Measurements from ENCODE around the gene CRIP2.

Gene CRIP2

GRCh38 chr14:105507247-105507646 is 32.6 kb downstream of the CRIP2 start:
- intact Hi-C loops (cut with micrococcal nuclease) = no loop called here
- H3K4me3 Mint-ChIP-seq = no peak overlapping the region
- no peak overlapping the region for H3K27ac Mint-ChIP-seq
- no peaks in the 10 kb centered on the region for H3K4me1 Mint-ChIP-seq (ENCODE audit: low read depth)
- no peaks in the 10 kb centered on the region for H3K36me3 Mint-ChIP-seq (ENCODE audit: low read depth)
- H3K9me3 Mint-ChIP-seq = no peaks in the 10 kb centered on the region
- peaks cover 53% of the 10 kb centered on the region for H3K27me3 Mint-ChIP-seq

GRCh38 chr14:105508069-105508468 is 33.4 kb downstream of the CRIP2 start:
- no peaks in the 10 kb centered on the region for H3K4me1 Mint-ChIP-seq (ENCODE audit: low read depth)
- no peak overlapping the region for H3K27ac Mint-ChIP-seq
- intact Hi-C loops (cut with micrococcal nuclease) = no loop called here
- H3K9me3 Mint-ChIP-seq = no peaks in the 10 kb centered on the region
- no peaks in the 10 kb centered on the region for H3K36me3 Mint-ChIP-seq (ENCODE audit: low read depth)
- peaks cover 48% of the 10 kb centered on the region for H3K27me3 Mint-ChIP-seq
- H3K4me3 Mint-ChIP-seq = no peak overlapping the region

- intact Hi-C loops (cut with micrococcal nuclease) = no loop called here
- Mint-ChIP-seq H3K9me3 (no peaks in the 10 kb centered on the region), H3K27me3 (peaks cover 48% of the 10 kb centered on the region), H3K36me3 (ENCODE audit: low read depth) (no peaks in the 10 kb centered on the region), H3K4me1 (ENCODE audit: low read depth) (no peaks in the 10 kb centered on the region), H3K27ac (no peak overlapping the region), H3K4me3 (no peak overlapping the region)
Observed at GRCh38 chr14:105508601-105509000, 34.0 kb downstream of the CRIP2 start.

- peaks cover 6% of the 10 kb centered on the region for H3K9me3 Mint-ChIP-seq
Observed at GRCh38 chr14:105517096-105517495, 42.5 kb downstream of the CRIP2 start.

GRCh38 chr14:105519946-105520698 is 45.5 kb downstream of the CRIP2 start:
- Mint-ChIP-seq H3K27ac (no peak overlapping the region), H3K36me3 (ENCODE audit: low read depth) (no peaks in the 10 kb centered on the region), H3K4me1 (ENCODE audit: low read depth) (no peaks in the 10 kb centered on the region), H3K27me3 (peaks cover 78% of the 10 kb centered on the region), H3K4me3 (no peak overlapping the region), H3K9me3 (peaks cover 6% of the 10 kb centered on the region)
- intact Hi-C loops (cut with micrococcal nuclease) = no loop called here

More at GRCh38 chr14:105517096-105517495, 42.5 kb downstream of the CRIP2 start:
- Mint-ChIP-seq H3K36me3 (ENCODE audit: low read depth) (no peaks in the 10 kb centered on the region), H3K4me3 (no peak overlapping the region), H3K27ac (no peak overlapping the region), H3K27me3 (peaks cover 60% of the 10 kb centered on the region), H3K4me1 (ENCODE audit: low read depth) (no peaks in the 10 kb centered on the region)
- intact Hi-C loops (cut with micrococcal nuclease) = no loop called here

- Mint-ChIP-seq H3K36me3 (ENCODE audit: low read depth) (no peaks in the 10 kb centered on the region), H3K27ac (no peak overlapping the region), H3K4me1 (ENCODE audit: low read depth) (peaks cover 21% of the 10 kb centered on the region), H3K27me3 (peaks cover 74% of the 10 kb centered on the region), H3K4me3 (no peak overlapping the region), H3K9me3 (no peaks in the 10 kb centered on the region)
- intact Hi-C loops (cut with micrococcal nuclease) = loop anchor here (5.0 kb wide), 2 partner anchors 33 to 433 kb away; partner anchors contain the start of gene TEDC1
Observed at GRCh38 chr14:105525326-105525725, 50.7 kb downstream of the CRIP2 start.

- Mint-ChIP-seq H3K27me3 (peaks cover 80% of the 10 kb centered on the region), H3K36me3 (ENCODE audit: low read depth) (no peaks in the 10 kb centered on the region), H3K4me1 (ENCODE audit: low read depth) (peaks cover 21% of the 10 kb centered on the region), H3K9me3 (no peaks in the 10 kb centered on the region), H3K4me3 (peak within 1 kb of the TSS; percentile 69), H3K27ac (no peak within 1 kb of the TSS)
- intact Hi-C loops (cut with micrococcal nuclease) = loop anchor here (5.0 kb wide), 2 partner anchors 34 to 434 kb away; partner anchors contain the start of gene TEDC1
Observed at GRCh38 chr14:105525861-105526775, 51.5 kb downstream of the CRIP2 start, which contains the start of gene TMEM121. Gene TMEM121, plus strand, starts transcription at chr14:105526583. Its CDS starts 2,252 bp downstream, at chr14:105528835.

- peaks cover 79% of the 10 kb centered on the region for H3K27me3 Mint-ChIP-seq
- intact Hi-C loops (cut with micrococcal nuclease) = loop anchor here (5.0 kb wide), 2 partner anchors 35 to 435 kb away; partner anchors contain the start of gene TEDC1
- H3K9me3 Mint-ChIP-seq = no peaks in the 10 kb centered on the region
- H3K36me3 Mint-ChIP-seq (ENCODE audit: low read depth) = no peaks in the 10 kb centered on the region
- peaks cover 21% of the 10 kb centered on the region for H3K4me1 Mint-ChIP-seq (ENCODE audit: low read depth)
- H3K4me3 Mint-ChIP-seq = peak overlapping the region; percentile 69
- no peak overlapping the region for H3K27ac Mint-ChIP-seq
Observed at GRCh38 chr14:105526776-105527380, 52.3 kb downstream of the CRIP2 start.

- Mint-ChIP-seq H3K36me3 (ENCODE audit: low read depth) (no peaks in the 10 kb centered on the region), H3K27ac (peak overlapping the region; percentile 73), H3K4me3 (peak overlapping the region; percentile 80), H3K27me3 (peaks cover 75% of the 10 kb centered on the region), H3K9me3 (no peaks in the 10 kb centered on the region), H3K4me1 (ENCODE audit: low read depth) (peaks cover 24% of the 10 kb centered on the region)
- intact Hi-C loops (cut with micrococcal nuclease) = loop anchor here (5.0 kb wide), 2 partner anchors 35 to 435 kb away; partner anchors contain the start of gene TEDC1
Observed at GRCh38 chr14:105527381-105527825, 52.8 kb downstream of the CRIP2 start.

GRCh38 chr14:105527826-105528585 is 53.4 kb downstream of the CRIP2 start:
- no peaks in the 10 kb centered on the region for H3K36me3 Mint-ChIP-seq (ENCODE audit: low read depth)
- no peaks in the 10 kb centered on the region for H3K9me3 Mint-ChIP-seq
- intact Hi-C loops (cut with micrococcal nuclease) = loop anchor here (2.0 to 5.0 kb wide), 4 partner anchors 36 to 436 kb away; partner anchors contain the start of gene TEDC1
- peaks cover 28% of the 10 kb centered on the region for H3K4me1 Mint-ChIP-seq (ENCODE audit: low read depth)
- H3K27ac Mint-ChIP-seq = peak overlapping the region; percentile 73
- H3K27me3 Mint-ChIP-seq = peaks cover 75% of the 10 kb centered on the region
- peak overlapping the region; percentile 80 for H3K4me3 Mint-ChIP-seq

- no peak overlapping the region for H3K27ac Mint-ChIP-seq
- H3K9me3 Mint-ChIP-seq = no peaks in the 10 kb centered on the region
- intact Hi-C loops (cut with micrococcal nuclease) = loop anchor here (2.0 to 5.0 kb wide), 4 partner anchors 36 to 436 kb away; partner anchors contain the start of gene TEDC1
- H3K4me3 Mint-ChIP-seq = peak overlapping the region; percentile 80
- peaks cover 28% of the 10 kb centered on the region for H3K4me1 Mint-ChIP-seq (ENCODE audit: low read depth)
- peaks cover 72% of the 10 kb centered on the region for H3K27me3 Mint-ChIP-seq
- H3K36me3 Mint-ChIP-seq (ENCODE audit: low read depth) = no peaks in the 10 kb centered on the region
Observed at GRCh38 chr14:105528586-105529318, 54.1 kb downstream of the CRIP2 start.

- intact Hi-C loops (cut with micrococcal nuclease) = loop anchor here (2.0 to 5.0 kb wide), 4 partner anchors 37 to 437 kb away; partner anchors contain the start of gene TEDC1
- peak overlapping the region; percentile 63 for H3K4me3 Mint-ChIP-seq
- no peak overlapping the region for H3K27ac Mint-ChIP-seq
- H3K9me3 Mint-ChIP-seq = no peaks in the 10 kb centered on the region
- H3K4me1 Mint-ChIP-seq (ENCODE audit: low read depth) = peaks cover 28% of the 10 kb centered on the region
- no peaks in the 10 kb centered on the region for H3K36me3 Mint-ChIP-seq (ENCODE audit: low read depth)
- peaks cover 70% of the 10 kb centered on the region for H3K27me3 Mint-ChIP-seq
Observed at GRCh38 chr14:105529319-105529568, 54.6 kb downstream of the CRIP2 start.

Measured in dendritic cell treated with granulocyte-macrophage colony-stimulating factor and Interleukin-4, amounts not matched to agents 40 ng/mL and 50 ng/mL, for 4 days (primary cell).